Mesendoderm (in vitro differentiated cells): Measurements from ENCODE around the gene DYSF.

Experiments used
- DNase-seq: peaks from one replicate; pipeline ENCODE4 v3.0.0; 2013
- H2AK5ac ChIP-seq: 2 replicates; pipeline ENCODE4 v1.6.1; 2013; ENCODE audit warnings: low read length, inconsistent platforms
- H2BK120ac ChIP-seq: 2 replicates; pipeline ENCODE4 v1.6.1; 2013; ENCODE audit warnings: low read depth, mild to moderate bottlenecking, low read length, moderate library complexity, mixed read lengths
- H2BK15ac ChIP-seq: replicated peaks from 2 replicates; pipeline ENCODE4 v1.6.1; 2013; ENCODE audit warnings: low read depth, mild to moderate bottlenecking, moderate library complexity
- H2BK5ac ChIP-seq: 2 replicates; pipeline ENCODE4 v1.6.1; 2013; ENCODE audit warnings: low read length, inconsistent platforms
- H3K18ac ChIP-seq: 2 replicates; pipeline ENCODE4 v1.6.1; 2013; ENCODE audit warnings: mild to moderate bottlenecking, low read length, mixed read lengths
- H3K23ac ChIP-seq: one replicate; pipeline ENCODE4 v1.6.1; 2013; ENCODE audit warnings: low read length
- H3K27ac ChIP-seq: 2 replicates; pipeline ENCODE4 v1.5.1; 2013; ENCODE audit warnings: low read depth, mild to moderate bottlenecking, inconsistent platforms, low read length, moderate library complexity
- H3K27me3 ChIP-seq: 2 replicates; pipeline ENCODE4 v1.6.1; 2013; ENCODE audit warnings: low read length, control low read depth, mild to moderate bottlenecking, inconsistent platforms; ENCODE audit not compliant: insufficient read depth, poor library complexity
- H3K36me3 ChIP-seq: 2 replicates; pipeline ENCODE4 v1.6.1; 2013; ENCODE audit warnings: low read length, inconsistent platforms; ENCODE audit not compliant: control insufficient read depth, insufficient read depth
- H3K4ac ChIP-seq: one replicate; pipeline ENCODE4 v1.6.1; 2013; ENCODE audit warnings: low read depth, mild to moderate bottlenecking, low read length, moderate library complexity
- H3K4me1 ChIP-seq: 2 replicates; pipeline ENCODE4 v1.6.1; 2013; ENCODE audit warnings: low read depth, low read length, inconsistent platforms; ENCODE audit not compliant: control insufficient read depth
- H3K4me2 ChIP-seq: 2 replicates; pipeline ENCODE4 v1.6.1; 2013; ENCODE audit warnings: low read length
- H3K4me3 ChIP-seq: 2 replicates; pipeline ENCODE4 v1.5.1; 2013; ENCODE audit warnings: mild to moderate bottlenecking, low read length
- H3K56ac ChIP-seq: one replicate; pipeline ENCODE4 v1.6.1; 2013; ENCODE audit warnings: low read length
- H3K79me1 ChIP-seq: 2 replicates; pipeline ENCODE4 v1.6.1; 2013; ENCODE audit warnings: low read length, inconsistent platforms
- H3K79me2 ChIP-seq: 2 replicates; pipeline ENCODE4 v1.6.1; 2013; ENCODE audit warnings: mild to moderate bottlenecking, low read length; ENCODE audit not compliant: control insufficient read depth, insufficient read depth
- H3K9ac ChIP-seq: 2 replicates; pipeline ENCODE4 v1.6.1; 2013; ENCODE audit warnings: low read length, inconsistent platforms
- H4K5ac ChIP-seq: one replicate; pipeline ENCODE4 v1.6.1; 2013; ENCODE audit warnings: low read length
- H4K8ac ChIP-seq: one replicate; pipeline ENCODE4 v1.6.1; 2013; ENCODE audit warnings: low read depth, mild to moderate bottlenecking, control low read depth, low read length, moderate library complexity
- WGBS: extraction: QIAGEN DNeasy Blood & Tissue Kit; methylation state at CpG from one replicate; pipeline ENCODE4 v1.1.7; 2013; ENCODE audit warnings: low lambda C conversion rate, missing lambda C conversion rate; ENCODE audit not compliant: insufficient coverage; ENCODE audit errors: extremely low coverage; 5-methylcytosine and 5-hydroxymethylcytosine counted together

Gene DYSF

GRCh38 chr2:71689968-71690834 is 236.8 kb downstream of the DYSF start:
- Histone ChIP-seq H3K23ac (no peak overlapping the region), H2BK15ac (no peak overlapping the region), H4K8ac (no peak overlapping the region), H3K4me2 (no peak overlapping the region), H2BK5ac (no peak overlapping the region), H3K27ac (no peak overlapping the region), H3K4me3 (no peak overlapping the region), H3K27me3 (no peaks in the 10 kb centered on the region), H2BK120ac (no peak overlapping the region), H3K9ac (no peak overlapping the region), H4K5ac (no peak overlapping the region), H3K79me2 (no peaks in the 10 kb centered on the region), H3K4me1 (peaks cover 11% of the 10 kb centered on the region), H2AK5ac (peak overlapping the region; percentile 5), H3K18ac (no peak overlapping the region), H3K36me3 (no peaks in the 10 kb centered on the region), H3K56ac (peak overlapping the region; percentile 74), H3K79me1 (no peaks in the 10 kb centered on the region), H3K4ac (no peak overlapping the region)
- WGBS: no CpG with 5 or more reads among the region's 21 CpGs
- DNase-seq: no peak

- H3K18ac ChIP-seq: no peak overlapping the region
- peak overlapping the region; percentile 74 for H3K56ac ChIP-seq
- H2BK120ac ChIP-seq: no peak overlapping the region
- H3K9ac ChIP-seq: no peak overlapping the region
- no peaks in the 10 kb centered on the region for H3K27me3 ChIP-seq
- H3K23ac ChIP-seq: no peak overlapping the region
- peak; percentile 41 for DNase-seq
- no peak overlapping the region for H3K4me2 ChIP-seq
- H4K8ac ChIP-seq: no peak overlapping the region
- H3K27ac ChIP-seq: no peak overlapping the region
- no CpG with 5 or more reads among the region's 12 CpGs for WGBS
- H3K79me2 ChIP-seq: no peaks in the 10 kb centered on the region
- H4K5ac ChIP-seq: no peak overlapping the region
- H2BK15ac ChIP-seq: no peak overlapping the region
- peak overlapping the region; percentile 77 for H2BK5ac ChIP-seq
- peaks cover 11% of the 10 kb centered on the region for H3K4me1 ChIP-seq
- H3K4ac ChIP-seq: no peak overlapping the region
- peak overlapping the region; percentile 5 for H2AK5ac ChIP-seq
- no peaks in the 10 kb centered on the region for H3K79me1 ChIP-seq
- no peaks in the 10 kb centered on the region for H3K36me3 ChIP-seq
- no peak overlapping the region for H3K4me3 ChIP-seq
Observed at GRCh38 chr2:71690876-71691475, 237.6 kb downstream of the DYSF start.

- Histone ChIP-seq H3K4me3 (no peak overlapping the region), H3K9ac (no peak overlapping the region), H4K8ac (no peak overlapping the region), H3K4me1 (peaks cover 11% of the 10 kb centered on the region), H3K23ac (no peak overlapping the region), H3K27me3 (no peaks in the 10 kb centered on the region), H2BK15ac (no peak overlapping the region), H3K56ac (peak overlapping the region; percentile 68), H3K27ac (no peak overlapping the region), H2BK5ac (no peak overlapping the region), H3K79me1 (no peaks in the 10 kb centered on the region), H3K79me2 (no peaks in the 10 kb centered on the region), H2AK5ac (no peak overlapping the region), H4K5ac (no peak overlapping the region), H3K4ac (no peak overlapping the region), H3K4me2 (no peak overlapping the region), H3K36me3 (no peaks in the 10 kb centered on the region), H2BK120ac (no peak overlapping the region), H3K18ac (no peak overlapping the region)
- DNase-seq: peak; percentile 44
- no CpG with 5 or more reads among the region's 24 CpGs for WGBS
Observed at GRCh38 chr2:71691747-71692441, 238.5 kb downstream of the DYSF start.

GRCh38 chr2:71692621-71693277 is 239.4 kb downstream of the DYSF start:
- WGBS: no CpG with 5 or more reads among the region's 10 CpGs

GRCh38 chr2:71693286-71694270 is 240.2 kb downstream of the DYSF start:
- WGBS: no CpG with 5 or more reads among the region's 19 CpGs
- no peak overlapping the region for H2BK15ac ChIP-seq
- H3K79me2 ChIP-seq: no peaks in the 10 kb centered on the region
- H3K18ac ChIP-seq: no peak overlapping the region
- no peak overlapping the region for H4K8ac ChIP-seq
- H3K23ac ChIP-seq: no peak overlapping the region
- H3K27me3 ChIP-seq: no peaks in the 10 kb centered on the region
- H3K36me3 ChIP-seq: no peaks in the 10 kb centered on the region
- peaks cover 11% of the 10 kb centered on the region for H3K4me1 ChIP-seq
- no peak overlapping the region for H3K4me2 ChIP-seq
- no peak overlapping the region for H2BK5ac ChIP-seq
- H3K4me3 ChIP-seq: no peak overlapping the region
- peak overlapping the region; percentile 20 for H3K56ac ChIP-seq
- H3K4ac ChIP-seq: no peak overlapping the region
- DNase-seq: no peak
- H2BK120ac ChIP-seq: no peak overlapping the region
- H3K79me1 ChIP-seq: no peaks in the 10 kb centered on the region
- no peak overlapping the region for H2AK5ac ChIP-seq
- H3K27ac ChIP-seq: no peak overlapping the region
- no peak overlapping the region for H4K5ac ChIP-seq
- H3K9ac ChIP-seq: no peak overlapping the region

More at GRCh38 chr2:71692621-71693277, 239.4 kb downstream of the DYSF start:
- no peak overlapping the region for H3K4me3 ChIP-seq
- H2BK15ac ChIP-seq: no peak overlapping the region
- H3K4ac ChIP-seq: no peak overlapping the region
- DNase-seq: no peak
- no peaks in the 10 kb centered on the region for H3K36me3 ChIP-seq
- no peak overlapping the region for H3K56ac ChIP-seq
- no peak overlapping the region for H2BK120ac ChIP-seq
- H3K79me1 ChIP-seq: no peaks in the 10 kb centered on the region
- H3K4me1 ChIP-seq: peaks cover 11% of the 10 kb centered on the region
- H3K27me3 ChIP-seq: no peaks in the 10 kb centered on the region
- H3K4me2 ChIP-seq: no peak overlapping the region
- H3K18ac ChIP-seq: no peak overlapping the region
- H3K23ac ChIP-seq: no peak overlapping the region
- no peak overlapping the region for H4K8ac ChIP-seq
- no peak overlapping the region for H3K27ac ChIP-seq
- no peak overlapping the region for H2AK5ac ChIP-seq
- H2BK5ac ChIP-seq: no peak overlapping the region
- no peaks in the 10 kb centered on the region for H3K79me2 ChIP-seq
- no peak overlapping the region for H3K9ac ChIP-seq
- no peak overlapping the region for H4K5ac ChIP-seq
